ENCODE results near the gene CARMIL3. TPM values are rescaled to one million over a fixed set of nuclear protein-coding genes. Genes with fewer than 3 reads are reported as not detected.

The CARMIL3 gene
- total RNA-seq, 1 experiment from 2014 or later: not detected

- POLR2A ChIA-PET: no interaction called here
- H3K27me3 Mint-ChIP-seq (ENCODE audit: insufficient read depth, unreplicated experiment): peaks cover 12% of the 10 kb centered on the region
- no peak overlapping the region for H3K27ac Mint-ChIP-seq (ENCODE audit: low read depth, unreplicated experiment)
Measured at GRCh38 chr14:24062216-24062980, 10.6 kb downstream of the CARMIL3 start.

GRCh38 chr14:24063263-24063836 is 11.5 kb downstream of the CARMIL3 start:
- Mint-ChIP-seq H3K36me3 (ENCODE audit: insufficient read depth, unreplicated experiment) (no peaks in the 10 kb centered on the region), H3K27me3 (ENCODE audit: insufficient read depth, unreplicated experiment) (peaks cover 14% of the 10 kb centered on the region), H3K27ac (ENCODE audit: low read depth, unreplicated experiment) (no peak overlapping the region), H3K4me3 (ENCODE audit: unreplicated experiment) (no peak overlapping the region), H3K4me1 (ENCODE audit: insufficient read depth, unreplicated experiment) (no peaks in the 10 kb centered on the region), H3K9me3 (ENCODE audit: unreplicated experiment) (no peaks in the 10 kb centered on the region)
- ChIA-PET POLR2A (no interaction called here), CTCF (interaction anchor here (0.6 to 3.9 kb wide), 4 partner anchors 22 to 420 kb away, joined by 3 to 18 read pairs (median 3); no protein-coding TSS in a partner anchor)
- no TSS peak for BruUV-seq (replicated peaks)
- DNase-seq (ENCODE audit: unreplicated experiment): no peak
- intact Hi-C loops (cut with micrococcal nuclease): no loop called here
- no peak for TF ChIP-seq CTCF (IDR thresholded peaks at IDR 0.05; ENCODE audit: unreplicated experiment)

More at GRCh38 chr14:24062216-24062980, 10.6 kb downstream of the CARMIL3 start:
- intact Hi-C loops (cut with micrococcal nuclease): no loop called here
- CTCF ChIA-PET: interaction anchor here (0.7 to 3.9 kb wide), 4 partner anchors 19 to 56 kb away, joined by 3 to 18 read pairs (median 6); no protein-coding TSS in a partner anchor
- no peak overlapping the region for H3K4me3 Mint-ChIP-seq (ENCODE audit: unreplicated experiment)
- DNase-seq (ENCODE audit: unreplicated experiment): no peak
- no peaks in the 10 kb centered on the region for H3K9me3 Mint-ChIP-seq (ENCODE audit: unreplicated experiment)
- no peaks in the 10 kb centered on the region for H3K4me1 Mint-ChIP-seq (ENCODE audit: insufficient read depth, unreplicated experiment)
- no peak for TF ChIP-seq CTCF (IDR thresholded peaks at IDR 0.05; ENCODE audit: unreplicated experiment)
- BruUV-seq (replicated peaks): no TSS peak
- H3K36me3 Mint-ChIP-seq (ENCODE audit: insufficient read depth, unreplicated experiment): no peaks in the 10 kb centered on the region

GRCh38 chr14:24064091-24064795 is 12.4 kb downstream of the CARMIL3 start:
- ChIA-PET CTCF (interaction anchor here (0.6 to 3.9 kb wide), 4 partner anchors 21 to 421 kb away, joined by 3 to 18 read pairs (median 3); no protein-coding TSS in a partner anchor), POLR2A (no interaction called here)
- DNase-seq (ENCODE audit: unreplicated experiment): no peak
- Mint-ChIP-seq H3K27me3 (ENCODE audit: insufficient read depth, unreplicated experiment) (peaks cover 23% of the 10 kb centered on the region), H3K4me1 (ENCODE audit: insufficient read depth, unreplicated experiment) (no peaks in the 10 kb centered on the region), H3K9me3 (ENCODE audit: unreplicated experiment) (no peaks in the 10 kb centered on the region), H3K27ac (ENCODE audit: low read depth, unreplicated experiment) (no peak overlapping the region), H3K4me3 (ENCODE audit: unreplicated experiment) (no peak overlapping the region), H3K36me3 (ENCODE audit: insufficient read depth, unreplicated experiment) (no peaks in the 10 kb centered on the region)
- intact Hi-C loops (cut with micrococcal nuclease): no loop called here
- TF ChIP-seq CTCF (IDR thresholded peaks at IDR 0.05; ENCODE audit: unreplicated experiment): no peak
- BruUV-seq (replicated peaks): no TSS peak

GRCh38 chr14:24064856-24065255 is 13.0 kb downstream of the CARMIL3 start:
- no peak for TF ChIP-seq CTCF (IDR thresholded peaks at IDR 0.05; ENCODE audit: unreplicated experiment)
- Mint-ChIP-seq H3K4me3 (ENCODE audit: unreplicated experiment) (no peak overlapping the region), H3K36me3 (ENCODE audit: insufficient read depth, unreplicated experiment) (no peaks in the 10 kb centered on the region), H3K27ac (ENCODE audit: low read depth, unreplicated experiment) (no peak overlapping the region), H3K4me1 (ENCODE audit: insufficient read depth, unreplicated experiment) (no peaks in the 10 kb centered on the region), H3K9me3 (ENCODE audit: unreplicated experiment) (no peaks in the 10 kb centered on the region), H3K27me3 (ENCODE audit: insufficient read depth, unreplicated experiment) (peaks cover 29% of the 10 kb centered on the region)
- intact Hi-C loops (cut with micrococcal nuclease): no loop called here
- POLR2A ChIA-PET: interaction anchor here (0.6 kb wide), 1 partner anchor 16 kb away, joined by 3 read pairs; no protein-coding TSS in a partner anchor
- CTCF ChIA-PET: interaction anchor here (0.6 to 1.0 kb wide), 2 partner anchors 15 to 26 kb away, joined by 3 to 4 read pairs; no protein-coding TSS in a partner anchor
- DNase-seq (ENCODE audit: unreplicated experiment): no peak
- BruUV-seq (replicated peaks): no TSS peak
